DMS 273 (cell line): Measurements from ENCODE around the gene DDN.

ENCODE experiments used
- DNase-seq: peaks from one replicate; lab custom pipeline; 2025; ENCODE audit not compliant: unreplicated experiment; lab: John Stamatoyannopoulos, UW

The DDN gene

GRCh38 chr12:48999371-49000131 is at the start of gene DDN:
TSS of gene DDN (minus strand) at chr12:48999375. CDS start at chr12:48999287, 88 bp downstream.
- peak; percentile 89 for DNase-seq

DNA sequence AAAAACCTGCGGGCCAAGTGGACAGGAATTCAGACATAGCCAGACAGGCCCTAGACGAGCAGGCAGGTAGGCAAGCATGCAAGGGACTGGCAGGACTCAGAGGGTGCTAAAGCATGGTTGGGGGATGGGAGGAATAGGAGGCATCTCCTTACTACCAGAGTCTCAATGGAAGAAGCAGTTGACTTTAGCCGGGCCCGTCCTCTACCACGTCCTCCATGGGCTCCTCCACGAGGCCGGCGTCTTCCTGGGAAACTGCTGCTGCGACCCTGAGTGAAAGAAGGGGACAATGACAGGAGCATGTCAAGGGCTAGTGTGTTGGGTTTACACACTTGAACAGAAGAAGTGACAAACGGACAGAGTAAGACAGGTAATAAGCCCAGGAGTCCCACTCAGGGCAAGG is 49.8 kb upstream of the DDN start:
- DNase-seq = no peak

DNA sequence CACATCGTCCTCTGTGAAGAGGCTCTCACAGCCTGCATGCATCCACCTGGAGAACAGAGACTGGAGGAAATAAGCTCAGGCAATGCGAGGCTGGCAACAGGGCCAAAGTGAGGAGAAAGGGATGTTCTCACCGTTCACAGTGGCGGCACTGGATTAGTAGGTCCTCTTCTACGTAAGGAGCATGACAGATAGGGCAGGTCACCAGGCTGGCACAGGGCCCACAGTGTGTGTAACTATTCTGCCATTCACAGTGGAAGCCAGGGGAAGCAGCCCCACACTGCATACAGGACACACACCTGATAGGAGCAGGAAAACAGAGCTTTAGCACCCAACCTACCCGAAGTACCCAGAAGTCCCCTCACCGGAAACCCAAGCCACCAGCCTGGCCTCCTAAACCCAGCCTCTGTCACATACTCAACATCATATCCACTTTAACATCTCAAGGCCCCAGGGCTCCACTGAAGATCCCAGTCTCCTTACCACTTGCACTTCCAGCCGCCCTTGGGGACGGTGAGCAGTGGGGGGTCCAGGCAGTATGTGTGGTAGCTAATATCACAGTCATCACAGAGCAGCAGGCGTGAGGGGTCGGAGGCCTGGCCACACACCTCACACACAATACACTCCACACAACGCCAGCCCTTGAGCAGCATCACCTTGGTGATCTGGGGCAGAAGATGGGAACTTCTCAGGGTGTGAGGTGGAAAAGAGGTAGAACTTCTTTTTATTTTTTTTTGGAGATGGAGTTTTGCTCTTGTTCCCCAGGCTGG is 47.1 kb upstream of the DDN start:
- no peak for DNase-seq

GRCh38 chr12:49044660-49045059 is 45.5 kb upstream of the DDN start:
- no peak for DNase-seq

GRCh38 chr12:49043856-49044258 is 44.7 kb upstream of the DDN start:
- peak; percentile 66 for DNase-seq

GRCh38 chr12:49043241-49043640 is 44.1 kb upstream of the DDN start:
- DNase-seq = no peak

- DNase-seq = no peak
Observed at GRCh38 chr12:49041881-49042484, 42.8 kb upstream of the DDN start.

DNA sequence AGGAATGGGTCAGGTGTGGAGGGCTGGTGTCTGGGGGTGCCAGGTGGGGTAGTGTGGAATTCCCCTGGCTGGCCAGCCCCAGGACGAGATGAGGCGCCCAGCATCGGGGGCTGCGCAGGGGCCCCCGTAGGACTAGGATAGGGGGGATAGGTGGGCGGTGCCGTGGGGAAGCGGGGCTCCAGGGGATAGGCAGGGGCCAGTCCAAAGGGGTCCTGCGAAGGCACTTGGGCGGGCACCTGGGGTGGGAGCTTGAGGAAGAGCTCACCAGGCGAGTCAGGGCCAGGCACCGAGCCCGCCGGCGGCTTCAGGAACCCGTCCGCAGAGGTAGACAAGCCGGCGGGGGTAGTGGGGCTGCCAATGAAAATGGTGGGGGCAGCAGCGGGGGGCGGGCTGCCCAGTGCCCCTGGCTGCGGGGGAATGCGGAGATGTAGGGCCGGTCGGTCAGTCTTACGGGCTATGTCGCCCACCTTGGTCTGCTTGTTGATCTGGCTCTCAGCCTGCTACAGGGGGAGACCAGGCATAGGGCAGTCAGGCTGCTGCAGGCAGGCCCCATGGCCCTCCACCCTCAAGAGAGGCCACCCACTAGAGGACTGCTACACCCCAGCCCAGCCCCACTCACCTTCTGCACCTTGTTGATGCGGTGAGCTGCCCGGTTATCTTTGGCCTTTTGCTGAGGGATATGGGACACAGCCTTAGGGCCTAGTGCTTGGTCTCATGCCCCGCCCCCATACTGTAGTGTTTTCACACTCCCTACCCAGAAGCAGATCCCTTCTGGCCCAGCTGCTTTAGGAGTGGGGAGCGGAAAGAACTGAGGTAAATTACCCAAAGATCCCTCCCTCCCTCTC is 42.1 kb upstream of the DDN start:
- DNase-seq = no peak

- DNase-seq = no peak
Observed at GRCh38 chr12:49040364-49040855, 41.2 kb upstream of the DDN start.

GRCh38 chr12:49039421-49040363 is 40.5 kb upstream of the DDN start:
- no peak for DNase-seq

- no peak for DNase-seq
Observed at GRCh38 chr12:49038291-49038955, 39.2 kb upstream of the DDN start.

- no peak for DNase-seq
Observed at GRCh38 chr12:49037947-49038237, 38.7 kb upstream of the DDN start.

GRCh38 chr12:49037111-49037946 is 38.2 kb upstream of the DDN start:
- no peak for DNase-seq

- no peak for DNase-seq
Observed at GRCh38 chr12:49036029-49036428, 36.9 kb upstream of the DDN start.

DNA sequence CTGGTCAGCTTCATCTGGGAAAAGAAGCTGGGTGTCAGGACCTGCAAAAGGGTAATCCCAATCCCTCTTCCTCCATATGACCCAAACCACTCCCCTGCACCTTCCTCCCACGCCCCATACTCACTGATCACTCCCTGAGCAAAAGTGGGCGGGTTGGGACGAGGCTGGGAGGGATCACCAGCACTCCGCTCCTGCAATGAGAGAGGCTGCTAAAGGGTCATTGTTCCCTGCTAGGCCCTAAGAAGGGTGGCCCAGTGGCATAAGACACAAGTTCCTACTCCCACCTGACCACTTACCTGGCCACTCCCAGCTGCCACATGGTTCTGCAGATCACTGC is 35.1 kb upstream of the DDN start:
- no peak for DNase-seq

DNA sequence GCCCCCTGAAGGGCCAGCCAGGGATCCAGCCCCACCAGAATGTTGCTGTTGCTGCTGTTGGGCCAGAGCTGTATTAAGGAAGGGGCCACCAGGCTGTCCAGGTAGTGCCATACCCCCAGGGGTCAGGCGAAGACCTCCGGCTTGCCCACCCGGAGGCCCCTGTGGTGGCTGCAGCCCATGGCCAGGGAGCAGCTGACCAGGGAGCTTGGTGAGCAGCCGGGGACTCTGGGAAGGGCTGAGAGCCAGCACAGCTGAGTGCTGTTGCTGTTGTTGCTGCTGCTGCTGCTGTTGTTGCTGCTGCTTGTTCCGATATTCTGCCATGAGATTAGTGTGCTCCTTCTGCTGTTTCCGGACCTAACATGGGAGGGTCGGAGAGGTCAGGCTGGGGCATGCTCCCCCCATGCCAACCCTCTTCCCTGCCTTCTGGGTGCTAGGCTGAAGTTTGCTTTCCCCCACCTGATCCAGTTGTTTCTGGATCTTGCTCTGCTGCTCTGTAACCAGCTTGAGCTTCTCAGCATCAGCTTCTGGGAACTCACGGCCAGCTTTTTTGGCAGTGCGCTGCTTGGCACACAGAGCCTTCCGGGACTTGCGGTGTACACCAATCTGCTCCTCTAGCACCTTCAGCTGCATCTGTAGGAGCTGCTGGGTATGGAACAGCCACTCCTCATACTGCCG is 34.6 kb upstream of the DDN start:
- no peak for DNase-seq

- no peak for DNase-seq
Observed at GRCh38 chr12:49032679-49033447, 33.7 kb upstream of the DDN start.
